GM12878 (cell line): ENCODE data around the gene TMCO1. TPM values are rescaled to one million over a fixed set of nuclear protein-coding genes. Genes with fewer than 3 reads are reported as not detected.

ENCODE experiments used
- ATAC-seq: fragments of 200-7000 bp; cut with Tn5 transposase; 3 replicates; pipeline ENCODE4 v1.9.1; 2020; ENCODE audit warnings: mild to moderate bottlenecking, moderate library complexity
- BruUV-seq: library from RNA; stranded (reverse); fragments of 400-500 nt; replicated peaks from 2 replicates; lab custom pipeline; 2021; lab: Mats Ljungman, UMichigan
- CTCF ChIA-PET: fragments of 300-600 bp; sonication (Branson Sonifier 250); formaldehyde crosslinking; extraction: SDS; loops from one replicate; lab custom pipeline; 2021; ENCODE audit warnings: inconsistent platforms; lab: Yijun Ruan, JAX
- POLR2A ChIA-PET: fragments of 350-600 bp; formaldehyde crosslinking; extraction: SDS; loops from one replicate; lab custom pipeline; 2021; ENCODE audit warnings: inconsistent platforms; lab: Charles Lee
- RAD21 ChIA-PET: fragments of 300-600 bp; sonication (Branson Sonifier 250); formaldehyde crosslinking; loops from one replicate; lab custom pipeline; 2023; ENCODE audit warnings: antibody characterized with exemption; ENCODE audit not compliant: unreplicated experiment; lab: Charles Lee
- SMC1A ChIA-PET: fragments of 300-600 bp; sonication (Branson Sonifier 250); formaldehyde crosslinking; loops from one replicate; lab custom pipeline; 2023; ENCODE audit not compliant: unreplicated experiment, uncharacterized antibody; lab: Charles Lee
- DNase-seq: peaks from one replicate; pipeline ENCODE4 v3.0.0-alpha.2; 2011; ENCODE audit warnings: low read depth, low spot score
- FAIRE-seq: peaks from 3 replicates; lab custom pipeline; 2011; peaks lifted over from hg19 to GRCh38; lab: Jason Lieb, UNC
- H2AFZ ChIP-seq: 2 replicates; pipeline ENCODE4 v1.6.0; 2011; ENCODE audit warnings: low read depth, low read length, control low read depth; ENCODE audit not compliant: control insufficient read depth
- H3K27ac ChIP-seq: 2 replicates; pipeline ENCODE4 v1.5.1; 2011; ENCODE audit warnings: control low read depth; ENCODE audit not compliant: control insufficient read depth, insufficient read depth
- H3K27me3 ChIP-seq, 2 experiments: replicated peaks in 1 of 2; 2 replicates each; pipeline versions ENCODE4 v1.6.0 to v1.6.1; 2011; ENCODE audit warnings: low read length in 1 of 2; ENCODE audit not compliant: control insufficient read depth in 2 of 2, insufficient read depth in 2 of 2
- H3K36me3 ChIP-seq, 2 experiments: 2 replicates each; pipeline ENCODE4 v1.5.1; 2011; ENCODE audit warnings: low read length in 1 of 2; ENCODE audit not compliant: control insufficient read depth in 2 of 2, insufficient read depth in 2 of 2
- H3K4me1 ChIP-seq: 2 replicates; pipeline ENCODE4 v1.6.1; 2011; ENCODE audit warnings: mild to moderate bottlenecking, low read length, moderate library complexity, mixed read lengths; ENCODE audit not compliant: control insufficient read depth, insufficient read depth
- H3K4me2 ChIP-seq: 2 replicates; pipeline ENCODE4 v1.6.0; 2011; ENCODE audit warnings: control low read depth; ENCODE audit not compliant: control insufficient read depth, insufficient read depth
- H3K4me3 ChIP-seq: fragments of 200-600 bp; sonication (generic); 2 replicates; pipeline ENCODE4 v1.5.1; 2016
- H3K79me2 ChIP-seq: 2 replicates; pipeline ENCODE4 v1.6.0; 2011; ENCODE audit warnings: low read length; ENCODE audit not compliant: control insufficient read depth, insufficient read depth
- H3K9ac ChIP-seq: 2 replicates; pipeline ENCODE4 v1.8.0; 2011; ENCODE audit warnings: low read length, control low read depth, mixed read lengths; ENCODE audit not compliant: control insufficient read depth, insufficient read depth
- H3K9me3 ChIP-seq: replicated peaks from 3 replicates; pipeline ENCODE4 v1.5.1; 2011; ENCODE audit warnings: mild to moderate bottlenecking, low read length; ENCODE audit not compliant: control insufficient read depth, insufficient read depth
- H4K20me1 ChIP-seq: 2 replicates; pipeline ENCODE4 v1.6.0; 2011; ENCODE audit not compliant: control insufficient read depth, insufficient read depth
- ATF3 ChIP-seq: IDR thresholded peaks from 2 replicates; pipeline ENCODE4 v1.6.1; 2011; ENCODE audit warnings: low read depth, mild to moderate bottlenecking, low read length, moderate library complexity, borderline replicate concordance; ENCODE audit errors: extremely low read depth
- ESRRA ChIP-seq: IDR thresholded peaks from 2 replicates; pipeline ENCODE4 v1.6.1; 2012; ENCODE audit warnings: mild to moderate bottlenecking, low read length, improper control_type of control experiment
- HDAC2 ChIP-seq: fragments of 200-600 bp; sonication (generic); IDR thresholded peaks from 2 replicates; pipeline ENCODE4 v1.6.1; 2017
- MTA2 ChIP-seq: fragments of 450-650 bp; IDR thresholded peaks from 2 replicates; pipeline ENCODE4 v1.6.1; 2016; ENCODE audit warnings: low read depth, mild to moderate bottlenecking, moderate library complexity
- MXI1 ChIP-seq: fragments of 150-350 bp; IDR thresholded peaks from 2 replicates; pipeline ENCODE4 v1.6.1; 2011; ENCODE audit warnings: low read depth, mild to moderate bottlenecking, inconsistent platforms, low read length, improper control_type of control experiment
- NBN ChIP-seq: fragments of 450-650 bp; IDR thresholded peaks from 2 replicates; pipeline ENCODE4 v1.6.1; 2016
- SKIL ChIP-seq: fragments of 450-650 bp; IDR thresholded peaks from 2 replicates; pipeline ENCODE4 v1.6.1; 2017; ENCODE audit warnings: mild to moderate bottlenecking, low read depth, inconsistent platforms; ENCODE audit not compliant: poor library complexity, severe bottlenecking
- ZBTB11 ChIP-seq: fragments of 450-650 bp; formaldehyde crosslinking; IDR thresholded peaks from 2 replicates; pipeline ENCODE4 v1.5.0; 2022; ENCODE audit warnings: mild to moderate bottlenecking, missing genetic modification characterization
- WGBS: methylation state at CpG from one replicate; pipeline ENCODE4 v1.1.6; 2016; ENCODE audit warnings: low lambda C conversion rate; ENCODE audit not compliant: insufficient replicate concordance, insufficient coverage; ENCODE audit errors: missing lambda C conversion rate; 5-methylcytosine and 5-hydroxymethylcytosine counted together
- in situ Hi-C: fragments of 300-500 bp; cut with MboI; formaldehyde crosslinking; loops from 9 replicates; pipeline ENCODE4 v1.14.3; 2018; ENCODE audit warnings: mixed read lengths
- intact Hi-C: fragments of 100-400 bp; cut with micrococcal nuclease; formaldehyde crosslinking; loops from one replicate; pipeline ENCODE4 v1.14.2; 2022; ENCODE audit not compliant: unreplicated experiment
- polyA plus RNA-seq, 11 experiments: library from polyadenylated mRNA; depleted of rRNA in 4 of 11; unstranded in 6 of 11; stranded (reverse) in 5 of 11; fragments of >200 nt; fragmentation: Nextera tagmentation in 4 of 11; fragmentation: Illumina TruSeq in 1 of 11; extraction: Ambion mirVana in 4 of 11; extraction: Trizol in 1 of 11; gene quantifications; 1 replicate in 1 of 11; 2 replicates in 10 of 11; pipeline versions ENCODE4 v1.2.1 to v1.2.3, GENCODE V29; 2011 to 2016; ENCODE audit warnings: inconsistent platforms in 2 of 11, missing spikeins in 2 of 11, low read depth in 1 of 11
- total RNA-seq, 4 experiments: library from RNA; depleted of rRNA in 3 of 4; stranded (reverse); fragments of >200 nt in 3 of 4; fragmentation: Illumina TruSeq in 1 of 4; extraction: Trizol in 1 of 4; gene quantifications; 2 replicates each; pipeline versions ENCODE4 v1.2.1 to v1.2.3, GENCODE V29; 2013 to 2021
- TF ChIP-seq, protein P1 (sequence below): IDR thresholded peaks from 2 replicates; pipeline ENCODE4 v1.6.1; 2012; ENCODE audit warnings: low read depth, low read length, improper control_type of control experiment
- TF ChIP-seq, protein P2 (sequence below): fragments of 450-650 bp; IDR thresholded peaks from 2 replicates; pipeline ENCODE4 v1.6.1; 2017; ENCODE audit warnings: mild to moderate bottlenecking, moderate library complexity
- TF ChIP-seq, protein P3 (sequence below): fragments of 450-650 bp; IDR thresholded peaks from 2 replicates; pipeline ENCODE4 v1.6.1; 2016; ENCODE audit warnings: mild to moderate bottlenecking

Gene TMCO1
- total and polyA plus RNA-seq, 10 of the 15 experiments (the other 5 are each of a cell fraction or from before 2014, with no cell fraction given), result 50.3 to 253 (median 126) TPM

GRCh38 chr1:165795894-165796293 is 27.2 kb upstream of the TMCO1 start:
- RAD21 ChIA-PET, result no interaction called here
- TF ChIP-seq, protein P1, sequence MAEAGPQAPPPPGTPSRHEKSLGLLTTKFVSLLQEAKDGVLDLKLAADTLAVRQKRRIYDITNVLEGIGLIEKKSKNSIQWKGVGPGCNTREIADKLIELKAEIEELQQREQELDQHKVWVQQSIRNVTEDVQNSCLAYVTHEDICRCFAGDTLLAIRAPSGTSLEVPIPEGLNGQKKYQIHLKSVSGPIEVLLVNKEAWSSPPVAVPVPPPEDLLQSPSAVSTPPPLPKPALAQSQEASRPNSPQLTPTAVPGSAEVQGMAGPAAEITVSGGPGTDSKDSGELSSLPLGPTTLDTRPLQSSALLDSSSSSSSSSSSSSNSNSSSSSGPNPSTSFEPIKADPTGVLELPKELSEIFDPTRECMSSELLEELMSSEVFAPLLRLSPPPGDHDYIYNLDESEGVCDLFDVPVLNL, result no peak
- TF ChIP-seq NBN (no peak), ZBTB11 (CRISPR knock-in tag) (no peak), ESRRA (no peak), SKIL (no peak), MXI1 (no peak), HDAC2 (no peak), MTA2 (no peak), ATF3 (no peak)
- TF ChIP-seq, protein P2, sequence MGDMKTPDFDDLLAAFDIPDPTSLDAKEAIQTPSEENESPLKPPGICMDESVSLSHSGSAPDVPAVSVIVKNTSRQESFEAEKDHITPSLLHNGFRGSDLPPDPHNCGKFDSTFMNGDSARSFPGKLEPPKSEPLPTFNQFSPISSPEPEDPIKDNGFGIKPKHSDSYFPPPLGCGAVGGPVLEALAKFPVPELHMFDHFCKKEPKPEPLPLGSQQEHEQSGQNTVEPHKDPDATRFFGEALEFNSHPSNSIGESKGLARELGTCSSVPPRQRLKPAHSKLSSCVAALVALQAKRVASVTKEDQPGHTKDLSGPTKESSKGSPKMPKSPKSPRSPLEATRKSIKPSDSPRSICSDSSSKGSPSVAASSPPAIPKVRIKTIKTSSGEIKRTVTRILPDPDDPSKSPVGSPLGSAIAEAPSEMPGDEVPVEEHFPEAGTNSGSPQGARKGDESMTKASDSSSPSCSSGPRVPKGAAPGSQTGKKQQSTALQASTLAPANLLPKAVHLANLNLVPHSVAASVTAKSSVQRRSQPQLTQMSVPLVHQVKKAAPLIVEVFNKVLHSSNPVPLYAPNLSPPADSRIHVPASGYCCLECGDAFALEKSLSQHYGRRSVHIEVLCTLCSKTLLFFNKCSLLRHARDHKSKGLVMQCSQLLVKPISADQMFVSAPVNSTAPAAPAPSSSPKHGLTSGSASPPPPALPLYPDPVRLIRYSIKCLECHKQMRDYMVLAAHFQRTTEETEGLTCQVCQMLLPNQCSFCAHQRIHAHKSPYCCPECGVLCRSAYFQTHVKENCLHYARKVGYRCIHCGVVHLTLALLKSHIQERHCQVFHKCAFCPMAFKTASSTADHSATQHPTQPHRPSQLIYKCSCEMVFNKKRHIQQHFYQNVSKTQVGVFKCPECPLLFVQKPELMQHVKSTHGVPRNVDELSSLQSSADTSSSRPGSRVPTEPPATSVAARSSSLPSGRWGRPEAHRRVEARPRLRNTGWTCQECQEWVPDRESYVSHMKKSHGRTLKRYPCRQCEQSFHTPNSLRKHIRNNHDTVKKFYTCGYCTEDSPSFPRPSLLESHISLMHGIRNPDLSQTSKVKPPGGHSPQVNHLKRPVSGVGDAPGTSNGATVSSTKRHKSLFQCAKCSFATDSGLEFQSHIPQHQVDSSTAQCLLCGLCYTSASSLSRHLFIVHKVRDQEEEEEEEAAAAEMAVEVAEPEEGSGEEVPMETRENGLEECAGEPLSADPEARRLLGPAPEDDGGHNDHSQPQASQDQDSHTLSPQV, result no peak
- TF ChIP-seq, protein P3, sequence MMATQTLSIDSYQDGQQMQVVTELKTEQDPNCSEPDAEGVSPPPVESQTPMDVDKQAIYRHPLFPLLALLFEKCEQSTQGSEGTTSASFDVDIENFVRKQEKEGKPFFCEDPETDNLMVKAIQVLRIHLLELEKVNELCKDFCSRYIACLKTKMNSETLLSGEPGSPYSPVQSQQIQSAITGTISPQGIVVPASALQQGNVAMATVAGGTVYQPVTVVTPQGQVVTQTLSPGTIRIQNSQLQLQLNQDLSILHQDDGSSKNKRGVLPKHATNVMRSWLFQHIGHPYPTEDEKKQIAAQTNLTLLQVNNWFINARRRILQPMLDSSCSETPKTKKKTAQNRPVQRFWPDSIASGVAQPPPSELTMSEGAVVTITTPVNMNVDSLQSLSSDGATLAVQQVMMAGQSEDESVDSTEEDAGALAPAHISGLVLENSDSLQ, result no peak

More at GRCh38 chr1:165795894-165796293, 27.2 kb upstream of the TMCO1 start:
- no peak for DNase-seq
- Histone ChIP-seq H4K20me1 (no peaks in the 10 kb centered on the region), H3K4me1 (no peaks in the 10 kb centered on the region), H3K27me3 (no peaks in the 10 kb centered on the region; a peak in 1 of 4 replicates), H3K79me2 (no peaks in the 10 kb centered on the region), H3K36me3 (no peaks in the 10 kb centered on the region), H3K4me3 (no peak overlapping the region), H3K27ac (no peak overlapping the region), H2AFZ (no peak overlapping the region), H3K4me2 (no peak overlapping the region), H3K9me3 (peaks cover 1% of the 10 kb centered on the region; the same call in 1 of the 3 replicates), H3K9ac (no peak overlapping the region)
- FAIRE-seq, result no peak
- CTCF ChIA-PET, result no interaction called here
- 50% methylated on average over 2 of the region's 2 CpGs for WGBS
- SMC1A ChIA-PET, result no interaction called here
- POLR2A ChIA-PET, result no interaction called here
- intact Hi-C loops, result loop anchor here (5.0 kb wide), 1 partner anchor 236 kb away; no protein-coding TSS in a partner anchor
- in situ Hi-C loops, result no loop called here
- no TSS peak for BruUV-seq
- no peak for ATAC-seq
